Body of pancreas (tissue), 4 donors: ENCODE results near the gene DEPDC4.

Source experiments
- POLR2A ChIP-seq, 3 donors: fragments of 450-650 bp; IDR thresholded peaks; one replicate each; pipeline ENCODE4 v1.6.1; 2016; ENCODE audit warnings: antibody characterized with exemption in 3 of 3, mild to moderate bottlenecking in 2 of 3
- TF ChIP-seq, protein P1 (sequence below), 7 experiments: fragments of 450-650 bp in 4 of 7; fragments of 200-600 bp in 3 of 7; sonication (generic) in 3 of 7; IDR thresholded peaks; one replicate each; pipeline ENCODE4 v1.5.1; 2016 to 2019; ENCODE audit warnings: antibody characterized with exemption in 7 of 7

DNA sequence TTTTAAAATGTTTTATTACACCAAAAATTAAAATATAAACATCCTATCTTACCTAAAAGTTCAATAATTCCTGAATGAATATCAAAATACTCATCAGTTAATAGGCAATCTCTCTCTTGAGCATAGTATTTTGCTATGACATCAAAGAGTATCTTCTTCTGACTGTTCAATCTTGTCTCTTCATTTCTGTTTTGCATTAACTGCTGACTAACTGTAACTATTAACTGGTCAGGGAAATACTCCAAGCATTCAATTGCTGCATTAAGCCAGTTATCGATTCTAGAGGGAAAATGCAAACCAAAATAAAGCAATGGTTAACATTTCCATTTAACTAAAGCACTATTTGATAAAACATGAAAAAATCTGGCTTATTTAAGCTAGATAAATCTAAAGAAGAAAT is 13.4 kb downstream of the DEPDC4 start:
- TF ChIP-seq, protein P1, sequence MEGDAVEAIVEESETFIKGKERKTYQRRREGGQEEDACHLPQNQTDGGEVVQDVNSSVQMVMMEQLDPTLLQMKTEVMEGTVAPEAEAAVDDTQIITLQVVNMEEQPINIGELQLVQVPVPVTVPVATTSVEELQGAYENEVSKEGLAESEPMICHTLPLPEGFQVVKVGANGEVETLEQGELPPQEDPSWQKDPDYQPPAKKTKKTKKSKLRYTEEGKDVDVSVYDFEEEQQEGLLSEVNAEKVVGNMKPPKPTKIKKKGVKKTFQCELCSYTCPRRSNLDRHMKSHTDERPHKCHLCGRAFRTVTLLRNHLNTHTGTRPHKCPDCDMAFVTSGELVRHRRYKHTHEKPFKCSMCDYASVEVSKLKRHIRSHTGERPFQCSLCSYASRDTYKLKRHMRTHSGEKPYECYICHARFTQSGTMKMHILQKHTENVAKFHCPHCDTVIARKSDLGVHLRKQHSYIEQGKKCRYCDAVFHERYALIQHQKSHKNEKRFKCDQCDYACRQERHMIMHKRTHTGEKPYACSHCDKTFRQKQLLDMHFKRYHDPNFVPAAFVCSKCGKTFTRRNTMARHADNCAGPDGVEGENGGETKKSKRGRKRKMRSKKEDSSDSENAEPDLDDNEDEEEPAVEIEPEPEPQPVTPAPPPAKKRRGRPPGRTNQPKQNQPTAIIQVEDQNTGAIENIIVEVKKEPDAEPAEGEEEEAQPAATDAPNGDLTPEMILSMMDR (IDR thresholded peaks at IDR 0.05) = no peak
- no peak for TF ChIP-seq POLR2A (IDR thresholded peaks at IDR 0.05)
